ENCODE results near the gene CD99L2.

DNA sequence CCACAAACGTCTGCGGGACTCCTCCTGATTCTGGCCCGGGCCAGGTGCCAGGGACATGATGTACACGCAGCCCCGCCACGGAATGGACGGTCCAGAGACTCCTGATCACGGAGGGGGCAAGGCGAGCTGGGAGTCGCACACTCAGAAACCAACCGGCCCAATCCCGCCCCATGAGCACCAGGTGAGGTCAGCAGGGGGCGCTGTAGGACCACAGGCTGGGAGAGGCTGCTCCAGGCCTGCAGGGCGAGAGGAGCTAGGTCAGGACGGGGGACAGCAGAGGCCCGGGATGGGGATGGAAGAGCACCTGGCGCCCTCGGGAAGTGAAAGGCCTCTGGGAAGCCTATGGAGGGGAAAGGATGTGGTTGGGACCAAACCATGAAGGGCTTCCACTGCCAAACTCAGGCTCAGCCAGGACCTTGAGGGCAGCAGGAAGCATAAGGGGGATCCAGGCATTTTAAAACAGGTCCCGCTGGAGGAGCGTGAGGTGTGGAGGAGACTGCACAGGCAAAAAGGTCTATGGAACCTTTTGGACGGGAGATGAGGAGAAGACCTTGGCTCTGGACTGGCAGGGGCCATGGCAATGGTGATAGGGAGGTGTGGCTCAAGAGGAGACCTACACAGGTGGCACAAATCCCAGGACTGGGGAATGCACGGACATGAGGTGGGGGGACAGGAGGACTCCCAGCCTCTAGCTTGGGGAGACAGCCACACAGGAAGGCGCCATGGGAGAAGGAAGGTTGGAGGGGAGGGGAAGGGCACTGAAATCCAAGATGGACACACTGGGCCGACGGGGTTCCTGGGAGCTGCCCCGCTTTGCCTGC, 126.1 kb downstream of the CD99L2 start:
- TF ChIP-seq, protein P1, sequence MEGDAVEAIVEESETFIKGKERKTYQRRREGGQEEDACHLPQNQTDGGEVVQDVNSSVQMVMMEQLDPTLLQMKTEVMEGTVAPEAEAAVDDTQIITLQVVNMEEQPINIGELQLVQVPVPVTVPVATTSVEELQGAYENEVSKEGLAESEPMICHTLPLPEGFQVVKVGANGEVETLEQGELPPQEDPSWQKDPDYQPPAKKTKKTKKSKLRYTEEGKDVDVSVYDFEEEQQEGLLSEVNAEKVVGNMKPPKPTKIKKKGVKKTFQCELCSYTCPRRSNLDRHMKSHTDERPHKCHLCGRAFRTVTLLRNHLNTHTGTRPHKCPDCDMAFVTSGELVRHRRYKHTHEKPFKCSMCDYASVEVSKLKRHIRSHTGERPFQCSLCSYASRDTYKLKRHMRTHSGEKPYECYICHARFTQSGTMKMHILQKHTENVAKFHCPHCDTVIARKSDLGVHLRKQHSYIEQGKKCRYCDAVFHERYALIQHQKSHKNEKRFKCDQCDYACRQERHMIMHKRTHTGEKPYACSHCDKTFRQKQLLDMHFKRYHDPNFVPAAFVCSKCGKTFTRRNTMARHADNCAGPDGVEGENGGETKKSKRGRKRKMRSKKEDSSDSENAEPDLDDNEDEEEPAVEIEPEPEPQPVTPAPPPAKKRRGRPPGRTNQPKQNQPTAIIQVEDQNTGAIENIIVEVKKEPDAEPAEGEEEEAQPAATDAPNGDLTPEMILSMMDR (IDR thresholded peaks at IDR 0.05), result peak; percentile 82
- TF ChIP-seq, protein P2, sequence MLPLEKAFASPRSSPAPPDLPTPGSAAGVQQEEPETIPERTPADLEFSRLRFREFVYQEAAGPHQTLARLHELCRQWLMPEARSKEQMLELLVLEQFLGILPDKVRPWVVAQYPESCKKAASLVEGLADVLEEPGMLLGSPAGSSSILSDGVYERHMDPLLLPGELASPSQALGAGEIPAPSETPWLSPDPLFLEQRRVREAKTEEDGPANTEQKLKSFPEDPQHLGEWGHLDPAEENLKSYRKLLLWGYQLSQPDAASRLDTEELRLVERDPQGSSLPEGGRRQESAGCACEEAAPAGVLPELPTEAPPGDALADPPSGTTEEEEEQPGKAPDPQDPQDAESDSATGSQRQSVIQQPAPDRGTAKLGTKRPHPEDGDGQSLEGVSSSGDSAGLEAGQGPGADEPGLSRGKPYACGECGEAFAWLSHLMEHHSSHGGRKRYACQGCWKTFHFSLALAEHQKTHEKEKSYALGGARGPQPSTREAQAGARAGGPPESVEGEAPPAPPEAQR (CRISPR knock-in tag; IDR thresholded peaks at IDR 0.05), result no peak
- TF ChIP-seq CREB1 (CRISPR knock-in tag; IDR thresholded peaks at IDR 0.05) (no peak), SP1 (CRISPR knock-in tag; conservative IDR thresholded peaks at IDR 0.05) (no peak), ZNF138 (CRISPR knock-in tag; conservative IDR thresholded peaks at IDR 0.05) (no peak)
- TF ChIP-seq, protein P3, sequence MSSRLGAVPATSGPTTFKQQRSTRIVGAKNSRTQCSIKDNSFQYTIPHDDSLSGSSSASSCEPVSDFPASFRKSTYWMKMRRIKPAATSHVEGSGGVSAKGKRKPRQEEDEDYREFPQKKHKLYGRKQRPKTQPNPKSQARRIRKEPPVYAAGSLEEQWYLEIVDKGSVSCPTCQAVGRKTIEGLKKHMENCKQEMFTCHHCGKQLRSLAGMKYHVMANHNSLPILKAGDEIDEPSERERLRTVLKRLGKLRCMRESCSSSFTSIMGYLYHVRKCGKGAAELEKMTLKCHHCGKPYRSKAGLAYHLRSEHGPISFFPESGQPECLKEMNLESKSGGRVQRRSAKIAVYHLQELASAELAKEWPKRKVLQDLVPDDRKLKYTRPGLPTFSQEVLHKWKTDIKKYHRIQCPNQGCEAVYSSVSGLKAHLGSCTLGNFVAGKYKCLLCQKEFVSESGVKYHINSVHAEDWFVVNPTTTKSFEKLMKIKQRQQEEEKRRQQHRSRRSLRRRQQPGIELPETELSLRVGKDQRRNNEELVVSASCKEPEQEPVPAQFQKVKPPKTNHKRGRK (CRISPR knock-in tag; IDR thresholded peaks at IDR 0.05; ENCODE audit: borderline replicate concordance), result no peak
- TF ChIP-seq, protein P4, sequence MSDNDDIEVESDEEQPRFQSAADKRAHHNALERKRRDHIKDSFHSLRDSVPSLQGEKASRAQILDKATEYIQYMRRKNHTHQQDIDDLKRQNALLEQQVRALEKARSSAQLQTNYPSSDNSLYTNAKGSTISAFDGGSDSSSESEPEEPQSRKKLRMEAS (CRISPR knock-in tag; IDR thresholded peaks at IDR 0.05), result no peak
